ENCODE results near the gene AKTIP.
A peak's percentile ranks its signal among the peaks of the same experiment; 100 is the strongest.
"Not testable (repeated sequence)": the region's sequence is repeated elsewhere in the genome, so short reads cannot be mapped to it uniquely, and the experiment has no call there.

Gene AKTIP

GRCh38 chr16:53515259-53515658 is 12.2 kb upstream of the AKTIP start:
- DNase-seq, result no peak

GRCh38 chr16:53512795-53513194 is 9.8 kb upstream of the AKTIP start:
- not testable (repeated sequence) for DNase-seq

- DNase-seq, result no peak
Observed at GRCh38 chr16:53511403-53512280, 8.6 kb upstream of the AKTIP start.

- DNase-seq, result no peak
Observed at GRCh38 chr16:53511084-53511402, 8.0 kb upstream of the AKTIP start.

- DNase-seq, result no peak
Observed at GRCh38 chr16:53510704-53511070, 7.7 kb upstream of the AKTIP start.

GRCh38 chr16:53509906-53510703 is 7.1 kb upstream of the AKTIP start:
- peak; percentile 26 for DNase-seq

- no peak for DNase-seq
Observed at GRCh38 chr16:53507464-53508179, 4.6 kb upstream of the AKTIP start.

GRCh38 chr16:53506254-53506653 is 3.2 kb upstream of the AKTIP start:
- DNase-seq, result no peak

- no peak for DNase-seq
Observed at GRCh38 chr16:53504665-53505064, 1.7 kb upstream of the AKTIP start.

GRCh38 chr16:53503991-53504663 is 1.1 kb upstream of the AKTIP start:
- peak; percentile 33 for DNase-seq

- peak; percentile 100 for DNase-seq
Observed at GRCh38 chr16:53503270-53503923, 388 bp upstream of the AKTIP start.

- DNase-seq, result peak; percentile 62
Observed at GRCh38 chr16:53501216-53501859, 1.7 kb downstream of the AKTIP start.

- DNase-seq, result no peak
Observed at GRCh38 chr16:53498984-53499383, 4.0 kb downstream of the AKTIP start.

GRCh38 chr16:53495325-53495724 is 7.7 kb downstream of the AKTIP start:
- DNase-seq, result no peak

GRCh38 chr16:53494636-53495035 is 8.4 kb downstream of the AKTIP start:
- DNase-seq, result no peak

GRCh38 chr16:53492503-53492902 is 10.5 kb downstream of the AKTIP start:
- no peak for DNase-seq

GRCh38 chr16:53489755-53490154 is 13.3 kb downstream of the AKTIP start:
- DNase-seq, result no peak

GRCh38 chr16:53486230-53486629 is 16.8 kb downstream of the AKTIP start:
- no peak for DNase-seq

GRCh38 chr16:53484542-53484941 is 18.5 kb downstream of the AKTIP start:
- DNase-seq, result no peak

- DNase-seq, result peak; percentile 74
Observed at GRCh38 chr16:53482123-53482522, 20.9 kb downstream of the AKTIP start.

- DNase-seq, result no peak
Observed at GRCh38 chr16:53480394-53480793, 22.6 kb downstream of the AKTIP start.

- no peak for DNase-seq
Observed at GRCh38 chr16:53478965-53479364, 24.0 kb downstream of the AKTIP start.
